Activated CD4-positive, alpha-beta T cell treated with anti-CD3 and anti-CD28 coated beads, Interleukin-10, Interleukin-2, amounts not matched to agents 100 ng/mL and 50 ng/mL, durations not matched to agents 16 hours and 8 hours (primary cell): ENCODE data around the gene VAV2.
"Not testable (repeated sequence)": the region's sequence is repeated elsewhere in the genome, so short reads cannot be mapped to it uniquely, and the experiment has no call there.

Experiments used
- DNase-seq: peaks from one replicate; pipeline ENCODE4 v3.0.0-alpha.2; 2020

VAV2 gene

GRCh38 chr9:133933426-133934026 lies 58.6 kb downstream of the VAV2 start:
- DNase-seq, result no peak

- DNase-seq, result no peak
Measured at GRCh38 chr9:133932633-133933032, 59.5 kb downstream of the VAV2 start.

GRCh38 chr9:133932181-133932580 lies 59.9 kb downstream of the VAV2 start:
- no peak for DNase-seq

- DNase-seq, result no peak
Measured at GRCh38 chr9:133930682-133931485, 61.2 kb downstream of the VAV2 start.

GRCh38 chr9:133930046-133930681 lies 62.0 kb downstream of the VAV2 start:
- DNase-seq, result no peak

GRCh38 chr9:133929599-133929998 lies 62.5 kb downstream of the VAV2 start:
- DNase-seq, result no peak

GRCh38 chr9:133928248-133928764 lies 63.8 kb downstream of the VAV2 start:
- DNase-seq, result no peak

- no peak for DNase-seq
Measured at GRCh38 chr9:133927041-133927440, 65.1 kb downstream of the VAV2 start.

- no peak for DNase-seq
Measured at GRCh38 chr9:133926165-133926856, 65.8 kb downstream of the VAV2 start.

- DNase-seq, result no peak
Measured at GRCh38 chr9:133924453-133924852, 67.7 kb downstream of the VAV2 start.

- not testable (repeated sequence) for DNase-seq
Measured at GRCh38 chr9:133923608-133924007, 68.5 kb downstream of the VAV2 start.

- DNase-seq, result no peak
Measured at GRCh38 chr9:133921866-133922265, 70.3 kb downstream of the VAV2 start.

GRCh38 chr9:133920471-133920870 lies 71.7 kb downstream of the VAV2 start:
- no peak for DNase-seq

- DNase-seq, result no peak
Measured at GRCh38 chr9:133919253-133920115, 72.6 kb downstream of the VAV2 start.

- DNase-seq, result no peak
Measured at GRCh38 chr9:133918111-133918813, 73.9 kb downstream of the VAV2 start.

- DNase-seq, result no peak
Measured at GRCh38 chr9:133917375-133917774, 74.7 kb downstream of the VAV2 start.

- no peak for DNase-seq
Measured at GRCh38 chr9:133916159-133916541, 76.0 kb downstream of the VAV2 start.

GRCh38 chr9:133915534-133916158 lies 76.5 kb downstream of the VAV2 start:
- DNase-seq, result no peak

- DNase-seq, result no peak
Measured at GRCh38 chr9:133914442-133915342, 77.4 kb downstream of the VAV2 start.
